LoVo (cell line): Measurements from ENCODE around the gene IFIH1.

Source experiments
- DNase-seq: peaks from one replicate; pipeline ENCODE4 v3.0.0-alpha.2; 2016; ENCODE audit warnings: low spot score

The IFIH1 gene

GRCh38 chr2:162308747-162309503 lies 9.6 kb downstream of the IFIH1 start:
- DNase-seq: no peak

- no peak for DNase-seq
These were observed 12.6 kb downstream of the IFIH1 start for GRCh38 chr2:162305901-162306300.

GRCh38 chr2:162301877-162302276 lies 16.6 kb downstream of the IFIH1 start:
- no peak for DNase-seq

- peak; percentile 71 for DNase-seq
These were observed 17.2 kb downstream of the IFIH1 start for GRCh38 chr2:162301151-162301804.

- no peak for DNase-seq
These were observed 18.2 kb downstream of the IFIH1 start for GRCh38 chr2:162300266-162300665.

- DNase-seq: no peak
These were observed 19.7 kb downstream of the IFIH1 start for GRCh38 chr2:162298669-162299335.

GRCh38 chr2:162297925-162298552 lies 20.4 kb downstream of the IFIH1 start:
- peak; percentile 70 for DNase-seq

GRCh38 chr2:162295009-162295408 lies 23.5 kb downstream of the IFIH1 start:
- no peak for DNase-seq

GRCh38 chr2:162293122-162293786 lies 25.2 kb downstream of the IFIH1 start:
- no peak for DNase-seq

- no peak for DNase-seq
These were observed 26.7 kb downstream of the IFIH1 start for GRCh38 chr2:162291748-162292147.

- no peak for DNase-seq
These were observed 35.6 kb downstream of the IFIH1 start for GRCh38 chr2:162282765-162283425.

GRCh38 chr2:162280654-162281053 lies 37.8 kb downstream of the IFIH1 start:
- no peak for DNase-seq

GRCh38 chr2:162277381-162277780 lies 41.1 kb downstream of the IFIH1 start:
- DNase-seq: no peak

GRCh38 chr2:162267996-162268395 lies 50.5 kb downstream of the IFIH1 start:
- no peak for DNase-seq

- DNase-seq: no peak
These were observed 51.0 kb downstream of the IFIH1 start for GRCh38 chr2:162267496-162267895.

GRCh38 chr2:162266460-162266760 lies 52.1 kb downstream of the IFIH1 start:
- no peak for DNase-seq

GRCh38 chr2:162265666-162266459 lies 52.6 kb downstream of the IFIH1 start:
- no peak for DNase-seq

GRCh38 chr2:162261032-162261945 lies 57.2 kb downstream of the IFIH1 start:
- DNase-seq: no peak

- DNase-seq: no peak
These were observed 59.8 kb downstream of the IFIH1 start for GRCh38 chr2:162258686-162259085.

- DNase-seq: no peak
These were observed 60.3 kb downstream of the IFIH1 start for GRCh38 chr2:162258169-162258568.
